Stimulated activated naive B cell treated with anti-CD40 and anti-IgM and Interleukin-4, amounts not matched to agents 10 μg/mL and 1 μg/mL and 100 μg/mL, for 72 hours (primary cell): ENCODE measurements around the gene SIK3.
"Not testable (repeated sequence)": the region's sequence is repeated elsewhere in the genome, so short reads cannot be mapped to it uniquely, and the experiment has no call there.

ENCODE experiments used
- ATAC-seq, 2 donors: fragments of 150-1000 bp; cut with Tn5 transposase; replicated peaks; 2 replicates each; pipeline ENCODE4 v1.10.0; 2021; ENCODE audit warnings: moderate library complexity in 1 of 2
- DNase-seq: peaks from one replicate; pipeline ENCODE4 v3.0.0; 2021
- H3K27ac Mint-ChIP-seq: one replicate; pipeline ENCODE4 v1.8.0; 2022; ENCODE audit warnings: mild to moderate bottlenecking, mixed read lengths
- H3K27me3 Mint-ChIP-seq, 2 donors: one replicate each; pipeline ENCODE4 v1.8.0; 2022; ENCODE audit warnings: mixed read lengths in 2 of 2
- H3K36me3 Mint-ChIP-seq, 2 donors: one replicate each; pipeline ENCODE4 v1.8.0; 2022; ENCODE audit warnings: mixed read lengths in 2 of 2, mild to moderate bottlenecking in 1 of 2
- H3K4me1 Mint-ChIP-seq, 2 donors: one replicate each; pipeline ENCODE4 v1.8.0; 2022; ENCODE audit warnings: mixed read lengths in 2 of 2, mild to moderate bottlenecking in 1 of 2
- H3K4me3 Mint-ChIP-seq, 2 donors: one replicate each; pipeline ENCODE4 v1.8.0; 2022; ENCODE audit warnings: mild to moderate bottlenecking in 2 of 2, mixed read lengths in 2 of 2, moderate library complexity in 1 of 2
- H3K9me3 Mint-ChIP-seq, 2 donors: one replicate each; pipeline ENCODE4 v1.8.0; 2022; ENCODE audit warnings: mixed read lengths in 2 of 2, mild to moderate bottlenecking in 1 of 2

SIK3 gene

GRCh38 chr11:117098269-117099232, at the start of gene SIK3:
Gene SIK3 (minus strand): TSS chr11:117098428. CDS start chr11:117098415, 13 bp downstream.
- ATAC-seq (peak; percentile 80 to 87), DNase-seq (peak; percentile 88)
- Mint-ChIP-seq H3K9me3 (no peaks in the 10 kb centered on the region), H3K27me3 (no peaks in the 10 kb centered on the region), H3K4me3 (peak within 1 kb of the TSS; percentile 85 to 91), H3K4me1 (peaks cover 46 to 57% of the 10 kb centered on the region in 2 donors), H3K27ac (peak within 1 kb of the TSS; percentile 99), H3K36me3 (no peaks in the 10 kb centered on the region)

- Mint-ChIP-seq H3K9me3 (no peaks in the 10 kb centered on the region), H3K36me3 (peaks cover 18 to 32% of the 10 kb centered on the region in 2 donors), H3K4me1 (peaks cover 21 to 47% of the 10 kb centered on the region in 2 donors), H3K4me3 (peak overlapping the region; percentile 39 to 96), H3K27me3 (no peaks in the 10 kb centered on the region), H3K27ac (no peak overlapping the region)
- no peak for ATAC-seq
- no peak for DNase-seq
Observed at GRCh38 chr11:117146521-117146920, 48.3 kb upstream of the SIK3 start.

- Mint-ChIP-seq H3K36me3 (peaks cover 18 to 29% of the 10 kb centered on the region in 2 donors), H3K27ac (peak overlapping the region; percentile 99), H3K4me1 (peaks cover 23 to 43% of the 10 kb centered on the region in 2 donors), H3K4me3 (peak overlapping the region; percentile 96), H3K9me3 (no peaks in the 10 kb centered on the region), H3K27me3 (peaks cover 0 to under 1% of the 10 kb centered on the region in 2 donors)
- ATAC-seq (no peak), DNase-seq (no peak)
Observed at GRCh38 chr11:117145393-117145761, 47.1 kb upstream of the SIK3 start.

GRCh38 chr11:117144477-117145392, 46.5 kb upstream of the SIK3 start:
- Mint-ChIP-seq H3K27ac (peak overlapping the region; percentile 99), H3K4me1 (peaks cover 23 to 40% of the 10 kb centered on the region in 2 donors), H3K27me3 (peaks cover 6 to 7% of the 10 kb centered on the region in 2 donors), H3K36me3 (peaks cover 18 to 26% of the 10 kb centered on the region in 2 donors), H3K4me3 (peak overlapping the region; percentile 96), H3K9me3 (no peaks in the 10 kb centered on the region)
- DNase-seq = peak; percentile 55
- ATAC-seq = peak; percentile 59 to 64

- Mint-ChIP-seq H3K27ac (peak within 1 kb of the TSS; percentile 99), H3K4me3 (peak within 1 kb of the TSS; percentile 96), H3K36me3 (peaks cover 18 to 26% of the 10 kb centered on the region in 2 donors), H3K9me3 (no peaks in the 10 kb centered on the region), H3K27me3 (peaks cover 9 to 12% of the 10 kb centered on the region in 2 donors), H3K4me1 (peaks cover 23 to 40% of the 10 kb centered on the region in 2 donors)
- ATAC-seq = peak; percentile 92 to 94
- DNase-seq = peak; percentile 94
Observed at GRCh38 chr11:117143871-117144476, 45.7 kb upstream of the SIK3 start, which contains the start of gene PAFAH1B2. Gene PAFAH1B2 (plus strand): TSS chr11:117144287. CDS start chr11:117152448, 8,161 bp downstream.

GRCh38 chr11:117143390-117143789, 45.2 kb upstream of the SIK3 start:
- no peaks in the 10 kb centered on the region for H3K9me3 Mint-ChIP-seq
- DNase-seq (peak; percentile 2), ATAC-seq (peak; percentile 54 to 55)
- H3K36me3 Mint-ChIP-seq = peaks cover 18 to 26% of the 10 kb centered on the region in 2 donors
- H3K27ac Mint-ChIP-seq = peak overlapping the region; percentile 98
- peaks cover 24 to 40% of the 10 kb centered on the region in 2 donors for H3K4me1 Mint-ChIP-seq
- H3K27me3 Mint-ChIP-seq = peaks cover 9 to 12% of the 10 kb centered on the region in 2 donors
- H3K4me3 Mint-ChIP-seq = peak overlapping the region; percentile 96

- H3K4me3 Mint-ChIP-seq = not testable (repeated sequence)
Observed at GRCh38 chr11:117137223-117138086, 39.2 kb upstream of the SIK3 start.

GRCh38 chr11:117134979-117135378, 36.8 kb upstream of the SIK3 start:
- H3K27ac Mint-ChIP-seq, H3K4me1 Mint-ChIP-seq, DNase-seq, H3K9me3 Mint-ChIP-seq, H3K4me3 Mint-ChIP-seq, H3K36me3 Mint-ChIP-seq, ATAC-seq, H3K27me3 Mint-ChIP-seq: not testable (repeated sequence)

More at GRCh38 chr11:117137223-117138086, 39.2 kb upstream of the SIK3 start:
- H3K4me1 Mint-ChIP-seq, ATAC-seq, H3K27ac Mint-ChIP-seq, H3K9me3 Mint-ChIP-seq, DNase-seq, H3K36me3 Mint-ChIP-seq: not testable (repeated sequence)
- H3K27me3 Mint-ChIP-seq = peaks cover 12% of the 10 kb centered on the region in 2 donors

GRCh38 chr11:117134431-117134830, 36.2 kb upstream of the SIK3 start:
- Mint-ChIP-seq H3K4me3 (no peak overlapping the region), H3K27me3 (peaks cover 2 to 3% of the 10 kb centered on the region in 2 donors), H3K9me3 (no peaks in the 10 kb centered on the region), H3K27ac (no peak overlapping the region), H3K4me1 (peaks cover 0 to 1% of the 10 kb centered on the region in 2 donors), H3K36me3 (no peaks in the 10 kb centered on the region)
- no peak for ATAC-seq
- no peak for DNase-seq

GRCh38 chr11:117130879-117131278, 32.7 kb upstream of the SIK3 start:
- no peak overlapping the region for H3K27ac Mint-ChIP-seq
- H3K27me3 Mint-ChIP-seq = peaks cover 3 to 11% of the 10 kb centered on the region in 2 donors
- ATAC-seq (no peak), DNase-seq (no peak)
- no peak overlapping the region for H3K4me3 Mint-ChIP-seq
- peaks cover 0 to 2% of the 10 kb centered on the region in 2 donors for H3K4me1 Mint-ChIP-seq
- no peaks in the 10 kb centered on the region for H3K36me3 Mint-ChIP-seq
- H3K9me3 Mint-ChIP-seq = no peaks in the 10 kb centered on the region

GRCh38 chr11:117130396-117130795, 32.2 kb upstream of the SIK3 start:
- H3K9me3 Mint-ChIP-seq, ATAC-seq, H3K4me1 Mint-ChIP-seq, H3K4me3 Mint-ChIP-seq, H3K27ac Mint-ChIP-seq, DNase-seq, H3K36me3 Mint-ChIP-seq: not testable (repeated sequence)
- H3K27me3 Mint-ChIP-seq = peaks cover 3 to 11% of the 10 kb centered on the region in 2 donors

- peaks cover 0 to 2% of the 10 kb centered on the region in 2 donors for H3K4me1 Mint-ChIP-seq
Observed at GRCh38 chr11:117128289-117128688, 30.1 kb upstream of the SIK3 start.

More at GRCh38 chr11:117128289-117128688, 30.1 kb upstream of the SIK3 start:
- no peak for DNase-seq
- Mint-ChIP-seq H3K36me3 (no peaks in the 10 kb centered on the region), H3K27ac (no peak overlapping the region), H3K9me3 (no peaks in the 10 kb centered on the region), H3K27me3 (peaks cover 4 to 11% of the 10 kb centered on the region in 2 donors), H3K4me3 (no peak overlapping the region)
- ATAC-seq = no peak
